HS-5 (cell line): ENCODE data around the gene MATN3.

Source experiments
- DNase-seq: peaks from one replicate; pipeline ENCODE4 v3.0.0-alpha.2; 2012; ENCODE audit warnings: low read depth

The MATN3 gene

DNA sequence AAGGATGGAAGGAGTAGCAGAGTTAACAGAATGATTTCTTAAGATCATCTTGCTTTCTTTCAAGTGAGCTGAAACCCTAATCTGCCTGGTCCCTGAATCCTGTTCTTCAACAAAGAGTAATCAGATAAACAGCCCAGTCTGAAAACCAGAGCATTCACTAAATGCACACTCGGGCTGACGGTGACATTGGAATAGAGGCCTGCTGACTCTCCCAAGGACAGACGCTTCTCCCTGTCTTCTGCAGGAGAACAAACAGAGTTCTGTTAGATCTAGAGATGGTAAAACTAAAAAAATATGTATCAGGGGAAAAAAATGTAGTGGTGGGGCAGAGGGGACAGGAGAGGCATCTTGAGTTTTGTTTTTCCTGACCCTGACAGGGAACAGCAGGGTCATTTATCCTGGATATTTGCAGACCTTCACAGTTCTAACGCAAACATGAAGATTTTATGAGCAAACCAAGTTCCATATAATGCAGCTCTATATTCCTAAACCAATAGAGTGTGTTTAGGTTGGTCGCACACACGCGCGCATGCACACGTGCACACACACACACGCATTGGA, 7.3 kb downstream of the MATN3 start:
- DNase-seq: no peak

- DNase-seq: no peak
Measured at GRCh38 chr2:20001361-20001863, 11.1 kb downstream of the MATN3 start.

GRCh38 chr2:19993731-19994130, 18.7 kb downstream of the MATN3 start:
- no peak for DNase-seq

DNA sequence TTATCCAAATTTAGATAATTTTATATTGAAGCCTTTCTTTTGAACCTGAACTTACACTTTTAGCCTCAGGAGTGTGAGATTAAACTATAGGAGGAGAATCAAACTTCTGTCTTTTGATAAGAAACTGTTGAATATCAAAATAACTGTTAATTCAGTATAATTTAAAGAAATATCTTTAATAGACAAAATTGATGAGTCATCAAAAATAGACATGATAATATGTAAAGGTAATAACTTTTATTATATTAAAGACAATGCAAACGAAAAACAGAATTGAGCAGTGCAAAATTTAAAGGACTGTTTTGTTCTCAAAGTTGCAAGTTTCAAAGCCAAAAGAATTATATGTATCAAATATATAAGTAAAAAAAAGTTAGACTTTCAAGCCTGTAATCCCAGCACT, 20.6 kb downstream of the MATN3 start:
- no peak for DNase-seq

DNA sequence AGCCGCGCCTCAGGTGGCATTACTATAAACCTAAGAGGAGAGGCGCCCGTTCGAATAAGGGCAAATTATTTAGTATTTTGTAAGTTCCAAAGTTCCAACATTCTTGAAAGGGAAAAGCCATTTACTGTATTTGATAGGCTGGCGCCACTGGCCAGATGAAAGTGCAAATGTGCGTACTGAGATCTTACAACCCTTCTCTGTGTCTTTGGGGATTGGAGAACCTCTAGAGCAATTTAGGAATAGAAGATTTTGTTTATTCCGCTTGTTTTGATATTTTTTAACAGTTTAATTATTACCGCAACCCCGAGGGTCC, 22.1 kb downstream of the MATN3 start:
- DNase-seq: no peak

- DNase-seq: peak; percentile 53
Measured at GRCh38 chr2:19989667-19990415, 22.6 kb downstream of the MATN3 start, which contains the start of gene WDR35. WDR35 (minus strand) TSS chr2:19990105; CDS start chr2:19990015, 90 bp downstream.

GRCh38 chr2:19989342-19989666, 23.2 kb downstream of the MATN3 start:
- no peak for DNase-seq

GRCh38 chr2:19988600-19988999, 23.9 kb downstream of the MATN3 start:
- no peak for DNase-seq

GRCh38 chr2:19987936-19988335, 24.5 kb downstream of the MATN3 start:
- no peak for DNase-seq

- DNase-seq: no peak
Measured at GRCh38 chr2:19982268-19982667, 30.2 kb downstream of the MATN3 start.

- DNase-seq: no peak
Measured at GRCh38 chr2:19979932-19980331, 32.5 kb downstream of the MATN3 start.

- no peak for DNase-seq
Measured at GRCh38 chr2:19973466-19973865, 39.0 kb downstream of the MATN3 start.

GRCh38 chr2:19971691-19972090, 40.8 kb downstream of the MATN3 start:
- no peak for DNase-seq

GRCh38 chr2:19963386-19963785, 49.1 kb downstream of the MATN3 start:
- DNase-seq: no peak

DNA sequence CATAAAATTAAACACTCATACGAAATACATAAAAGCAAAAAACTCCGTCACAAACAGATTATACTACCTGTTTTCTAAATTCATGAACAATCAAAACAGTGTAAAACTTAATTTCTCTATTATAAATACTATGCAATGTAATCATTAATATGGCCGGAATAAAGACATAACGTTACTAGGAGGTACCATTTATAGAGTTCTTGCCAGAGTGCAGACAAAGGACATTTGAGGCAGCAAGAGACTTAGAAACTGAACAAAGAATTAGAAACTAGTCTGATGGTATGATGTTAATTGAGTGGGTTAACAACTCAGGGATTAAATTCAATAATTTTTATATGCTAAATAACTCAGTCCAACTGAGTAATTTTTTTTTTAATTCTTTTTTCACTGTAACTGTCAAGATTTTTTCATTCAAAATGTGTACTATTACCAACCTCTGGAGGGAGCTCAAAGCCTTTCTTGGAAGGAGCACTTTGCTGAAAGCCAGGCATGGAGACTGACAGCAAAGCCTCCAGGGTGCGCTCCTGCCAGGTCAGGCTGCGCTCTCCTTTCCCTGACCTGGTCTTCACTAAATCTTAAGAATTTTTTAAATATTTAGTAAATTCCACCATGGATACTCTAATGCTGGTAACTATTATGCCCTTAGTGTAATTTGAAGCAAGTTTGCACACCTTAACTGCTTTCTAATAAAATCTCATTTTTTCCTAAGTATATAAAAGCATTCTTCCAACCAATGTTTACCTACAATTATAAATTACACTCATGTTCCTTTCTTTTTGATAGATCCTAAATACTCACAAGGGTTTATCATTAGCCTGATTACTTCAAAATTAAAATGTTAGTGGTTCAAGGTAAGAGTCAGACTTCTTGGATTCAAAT, 56.7 kb downstream of the MATN3 start:
- peak; percentile 33 for DNase-seq

- no peak for DNase-seq
Measured at GRCh38 chr2:19949071-19949470, 63.4 kb downstream of the MATN3 start.

DNA sequence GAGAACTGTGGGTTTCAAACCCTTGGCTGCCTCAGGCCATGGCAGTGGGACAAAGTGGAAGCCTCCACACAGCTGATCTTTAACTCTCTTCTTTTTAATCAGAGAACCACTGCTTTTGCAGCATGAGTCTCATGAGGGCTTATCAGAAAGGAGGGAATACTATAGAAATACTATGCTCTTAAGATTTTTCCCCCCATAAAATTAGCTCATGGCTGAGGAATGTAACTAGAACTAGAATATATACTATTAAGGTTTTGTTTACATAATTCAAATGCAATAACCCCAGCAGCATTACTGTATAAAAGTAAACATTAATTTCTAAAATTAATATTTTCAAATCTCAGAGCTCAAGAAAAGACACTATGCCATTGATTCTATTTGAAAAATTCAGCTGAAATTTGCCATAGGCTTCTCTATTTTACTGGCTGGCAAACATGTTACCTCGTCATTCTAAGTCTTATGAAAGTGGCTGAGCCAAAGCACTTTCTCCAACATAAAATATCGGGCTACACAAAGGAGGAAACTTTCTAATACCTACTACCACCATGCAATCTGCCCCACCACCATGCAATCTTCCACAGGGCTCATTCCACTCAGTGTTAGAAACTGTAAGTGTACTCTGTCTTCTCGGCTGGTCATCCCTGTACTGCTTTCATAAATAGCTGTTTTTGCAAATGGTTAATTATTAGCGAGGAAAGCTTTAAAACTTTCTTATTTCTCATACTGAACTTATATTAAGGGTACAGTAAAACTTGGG, 65.1 kb downstream of the MATN3 start:
- DNase-seq: no peak

DNA sequence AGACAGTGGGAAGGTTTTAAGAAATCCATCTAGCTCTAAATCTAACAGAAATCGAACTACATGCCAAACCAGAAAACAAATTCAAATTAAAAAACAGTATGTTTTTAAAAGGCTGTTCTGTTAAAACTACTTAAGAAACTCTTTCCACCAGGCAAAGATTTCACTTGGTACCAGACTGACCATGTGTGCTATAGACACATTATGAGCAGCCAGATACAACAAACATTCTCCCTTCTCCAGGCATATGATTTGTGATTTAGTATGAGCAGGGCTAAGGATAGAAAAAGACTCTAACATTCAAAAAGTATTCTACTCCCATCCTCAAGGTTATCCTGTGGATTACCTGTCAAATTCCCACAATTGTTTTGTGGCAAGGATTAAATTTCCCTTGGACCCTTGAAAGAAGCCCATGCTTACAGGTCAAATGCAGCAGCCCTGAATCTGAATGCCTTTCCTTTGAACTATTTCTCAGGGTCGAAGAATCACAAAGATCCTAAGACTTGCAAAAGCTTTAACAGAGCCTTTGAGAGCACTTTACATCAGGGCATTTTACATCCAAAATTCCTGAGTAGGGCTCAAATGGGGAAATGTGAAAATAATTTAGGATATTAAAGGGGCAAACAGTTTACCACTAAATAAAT, 68.1 kb downstream of the MATN3 start:
- no peak for DNase-seq

DNA sequence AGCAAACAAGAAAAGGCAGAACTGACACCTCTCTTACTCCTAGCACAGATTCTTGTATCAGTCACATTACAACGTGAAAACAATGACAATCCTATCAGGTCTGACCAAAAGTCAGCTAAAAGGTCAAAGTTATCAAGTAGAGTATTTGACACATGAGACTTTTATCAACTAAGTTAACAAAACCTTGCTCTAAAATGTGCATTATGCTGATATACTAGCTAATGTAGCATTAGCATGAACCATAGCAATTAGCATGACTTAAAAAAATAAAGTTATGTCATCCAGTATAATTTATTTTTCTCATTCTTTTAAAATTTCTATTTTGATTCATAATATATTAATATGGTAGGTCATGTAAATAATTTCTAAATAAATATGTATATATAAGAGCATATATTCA, 69.3 kb downstream of the MATN3 start:
- no peak for DNase-seq

- no peak for DNase-seq
Measured at GRCh38 chr2:19942199-19942598, 70.3 kb downstream of the MATN3 start.
